Natural killer cell (primary cell): ENCODE results near the gene RIMBP2. TPM values are rescaled to one million over a fixed set of nuclear protein-coding genes. Genes with fewer than 3 reads are reported as not detected.

Source experiments
- ATAC-seq, 3 donors: fragments of 150-1000 bp in 2 of 3; fragments of 200-7000 bp in 1 of 3; cut with Tn5 transposase; 1 replicate in 1 of 3; 2 replicates in 2 of 3; pipeline ENCODE4 v1.10.0; 2021; ENCODE audit warnings: mild to moderate bottlenecking in 2 of 3, moderate library complexity in 2 of 3
- DNase-seq, 2 donors: peaks; one replicate each; pipeline versions ENCODE4 v3.0.0 to v3.0.0-alpha.2; 2013 to 2021; ENCODE audit warnings: mixed read lengths in 1 of 2
- H3K27ac ChIP-seq: one replicate; pipeline ENCODE4 v1.5.1; 2013; ENCODE audit warnings: mild to moderate bottlenecking, low read length
- H3K27me3 ChIP-seq: one replicate; pipeline ENCODE4 v1.6.1; 2013; ENCODE audit warnings: low read length; ENCODE audit not compliant: control insufficient read depth, insufficient read depth
- H3K36me3 ChIP-seq: one replicate; pipeline ENCODE4 v1.6.1; 2013; ENCODE audit warnings: low read length; ENCODE audit not compliant: control insufficient read depth, insufficient read depth
- H3K4me1 ChIP-seq: one replicate; pipeline ENCODE4 v1.6.1; 2013; ENCODE audit warnings: low read length; ENCODE audit not compliant: control insufficient read depth, insufficient read depth
- H3K4me3 ChIP-seq: one replicate; pipeline ENCODE4 v1.5.1; 2013; ENCODE audit warnings: low read length
- H3K9me3 ChIP-seq: one replicate; pipeline ENCODE4 v1.6.1; 2013; ENCODE audit warnings: low read length; ENCODE audit not compliant: control insufficient read depth, insufficient read depth
- H3K27ac Mint-ChIP-seq, 2 donors: one replicate each; pipeline ENCODE4 v1.8.0; 2022; ENCODE audit warnings: mild to moderate bottlenecking in 2 of 2, mixed read lengths in 2 of 2, moderate library complexity in 1 of 2
- H3K27me3 Mint-ChIP-seq, 2 donors: one replicate each; pipeline ENCODE4 v1.8.0; 2022; ENCODE audit warnings: low read depth in 2 of 2, mixed read lengths in 2 of 2
- H3K36me3 Mint-ChIP-seq: one replicate; pipeline ENCODE4 v1.8.0; 2022; ENCODE audit warnings: mixed read lengths
- H3K4me1 Mint-ChIP-seq, 2 donors: one replicate each; pipeline ENCODE4 v1.8.0; 2022; ENCODE audit warnings: mixed read lengths in 2 of 2
- H3K4me3 Mint-ChIP-seq: one replicate; pipeline ENCODE4 v1.8.0; 2022; ENCODE audit warnings: mild to moderate bottlenecking, moderate library complexity, mixed read lengths
- H3K9me3 Mint-ChIP-seq, 2 donors: one replicate each; pipeline ENCODE4 v1.8.0; 2022; ENCODE audit warnings: mixed read lengths in 2 of 2
- CTCF ChIP-seq: fragments of 200-600 bp; IDR thresholded peaks from one replicate; pipeline ENCODE4 v1.8.0; 2022; ENCODE audit warnings: antibody characterized with exemption
- WGBS: methylation state at CpG from one replicate; pipeline ENCODE4 v1.1.7; 2013; ENCODE audit warnings: missing lambda C conversion rate; ENCODE audit not compliant: insufficient coverage; 5-methylcytosine and 5-hydroxymethylcytosine counted together
- intact Hi-C: fragments of 100-400 bp; cut with micrococcal nuclease; formaldehyde crosslinking; loops from one replicate; pipeline ENCODE4 v1.14.2; 2022
- total RNA-seq, 4 donors: library from RNA; stranded (reverse); fragments of 120-200 nt in 1 of 4; gene quantifications; one replicate each; pipeline versions ENCODE4 v1.2.3 to v1.2.4, GENCODE V29; 2013 to 2022

The RIMBP2 gene
- total RNA-seq, 3 donors from 2014 or later (not counting 1 experiment from before 2014, with no cell fraction given): not detected

DNA sequence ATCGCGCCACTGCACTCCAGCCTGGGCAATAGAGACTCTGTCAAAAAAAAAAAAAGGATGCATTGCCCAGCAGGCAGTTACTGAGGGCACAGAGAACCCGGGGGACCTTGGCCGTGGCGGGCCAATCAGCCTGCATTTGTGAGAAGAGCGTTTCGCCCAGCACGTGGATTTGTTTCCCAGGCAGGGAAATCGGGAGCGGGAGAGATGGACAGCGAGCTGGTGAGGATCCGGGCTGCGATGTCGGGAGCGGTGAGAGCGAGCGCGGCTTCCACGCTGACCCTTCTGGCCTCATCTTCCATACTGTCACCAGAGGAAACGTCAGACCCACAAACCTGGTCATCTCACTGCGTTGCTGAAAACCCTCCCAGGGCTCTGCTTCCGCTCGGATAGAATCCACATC, 123.5 kb downstream of the RIMBP2 start:
- no peak overlapping the region for H3K27ac Mint-ChIP-seq
- ATAC-seq (no peak), DNase-seq (no peak)
- H3K4me1 Mint-ChIP-seq: no peaks in the 10 kb centered on the region
- no peaks in the 10 kb centered on the region for H3K27me3 Mint-ChIP-seq
- TF ChIP-seq CTCF: no peak
- intact Hi-C loops: no loop called here
- 92% methylated on average over 23 of the region's 23 CpGs for WGBS
- Histone ChIP-seq H3K4me1 (no peaks in the 10 kb centered on the region), H3K9me3 (no peaks in the 10 kb centered on the region), H3K36me3 (no peaks in the 10 kb centered on the region), H3K27ac (no peak overlapping the region), H3K4me3 (no peak overlapping the region), H3K27me3 (no peaks in the 10 kb centered on the region)
- no peaks in the 10 kb centered on the region for H3K36me3 Mint-ChIP-seq
- peaks cover 2 to 6% of the 10 kb centered on the region in 2 donors for H3K9me3 Mint-ChIP-seq
- H3K4me3 Mint-ChIP-seq: no peak overlapping the region

DNA sequence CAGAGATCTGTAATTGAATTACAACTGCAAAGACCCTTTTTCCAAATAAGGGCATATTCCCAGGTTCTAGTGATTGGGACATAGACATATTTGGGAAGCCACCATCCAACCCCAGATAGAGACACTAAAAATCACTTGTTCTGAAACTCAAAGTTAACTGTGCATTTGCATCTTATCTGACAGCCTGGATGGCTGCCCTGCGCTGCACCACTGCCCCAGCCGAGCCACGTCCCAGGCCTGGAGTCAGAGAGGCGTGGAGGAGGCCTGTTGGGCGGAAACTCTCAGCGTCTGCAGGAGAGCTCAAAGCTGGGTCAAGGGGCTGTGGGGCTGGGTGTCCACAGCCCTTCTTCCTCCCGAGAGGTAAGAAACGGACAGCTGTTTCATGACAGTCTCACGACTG, 124.4 kb downstream of the RIMBP2 start:
- no peaks in the 10 kb centered on the region for H3K9me3 ChIP-seq
- intact Hi-C loops: no loop called here
- no peaks in the 10 kb centered on the region for H3K4me1 Mint-ChIP-seq
- no peak overlapping the region for H3K27ac Mint-ChIP-seq
- no peak overlapping the region for H3K4me3 Mint-ChIP-seq
- no peak overlapping the region for H3K4me3 ChIP-seq
- no peak for TF ChIP-seq CTCF
- H3K9me3 Mint-ChIP-seq: peaks cover 0 to 3% of the 10 kb centered on the region in 2 donors
- no peaks in the 10 kb centered on the region for H3K36me3 ChIP-seq
- no peak for DNase-seq
- H3K27me3 Mint-ChIP-seq: no peaks in the 10 kb centered on the region
- H3K27me3 ChIP-seq: no peaks in the 10 kb centered on the region
- no peak for ATAC-seq
- H3K27ac ChIP-seq: no peak overlapping the region
- WGBS: 80% methylated on average over 9 of the region's 9 CpGs
- H3K36me3 Mint-ChIP-seq: no peaks in the 10 kb centered on the region
- no peaks in the 10 kb centered on the region for H3K4me1 ChIP-seq

DNA sequence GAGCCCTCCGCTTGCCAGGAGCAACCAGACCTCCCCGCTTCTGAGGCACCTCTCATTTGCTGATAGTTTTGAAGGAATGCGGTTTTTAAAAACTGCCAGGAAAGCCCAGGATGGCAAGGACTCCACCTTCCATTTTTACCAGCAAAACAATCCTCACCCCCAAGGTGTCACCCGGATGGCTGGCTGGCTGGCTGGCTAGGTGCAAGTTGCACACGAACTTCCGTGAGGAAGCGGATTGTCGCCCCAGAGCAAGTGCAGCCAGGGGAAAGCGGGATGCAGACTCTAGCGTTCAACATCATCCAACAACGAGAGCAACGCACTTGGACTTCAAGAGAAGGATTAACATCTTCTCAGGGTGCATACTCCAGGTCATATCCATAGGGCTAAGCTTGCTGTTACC, 125.4 kb downstream of the RIMBP2 start:
- ATAC-seq: no peak
- Mint-ChIP-seq H3K4me3 (no peak overlapping the region), H3K27me3 (no peaks in the 10 kb centered on the region), H3K27ac (no peak overlapping the region), H3K36me3 (no peaks in the 10 kb centered on the region), H3K9me3 (peaks cover 0 to 3% of the 10 kb centered on the region in 2 donors), H3K4me1 (no peaks in the 10 kb centered on the region)
- WGBS: 94% methylated on average over 12 of the region's 12 CpGs
- Histone ChIP-seq H3K36me3 (no peaks in the 10 kb centered on the region), H3K4me1 (no peaks in the 10 kb centered on the region), H3K4me3 (no peak overlapping the region), H3K27me3 (no peaks in the 10 kb centered on the region), H3K9me3 (no peaks in the 10 kb centered on the region), H3K27ac (no peak overlapping the region)
- no peak for DNase-seq
- no peak for TF ChIP-seq CTCF
- intact Hi-C loops: no loop called here

GRCh38 chr12:130589540-130590317, 126.4 kb downstream of the RIMBP2 start:
- peaks cover 3% of the 10 kb centered on the region for H3K9me3 ChIP-seq
- Mint-ChIP-seq H3K9me3 (peaks cover 0 to 3% of the 10 kb centered on the region in 2 donors), H3K27me3 (no peaks in the 10 kb centered on the region), H3K36me3 (no peaks in the 10 kb centered on the region), H3K4me1 (no peaks in the 10 kb centered on the region), H3K4me3 (no peak overlapping the region), H3K27ac (no peak overlapping the region)
- no peaks in the 10 kb centered on the region for H3K36me3 ChIP-seq
- no peak overlapping the region for H3K27ac ChIP-seq
- no peak for TF ChIP-seq CTCF
- 16% methylated on average over 6 of the region's 11 CpGs for WGBS
- no peaks in the 10 kb centered on the region for H3K4me1 ChIP-seq
- no peaks in the 10 kb centered on the region for H3K27me3 ChIP-seq
- DNase-seq: no peak
- ATAC-seq: no peak
- no peak overlapping the region for H3K4me3 ChIP-seq
- intact Hi-C loops: no loop called here
